K562 (cell line): ENCODE measurements around the gene PRR9. TPM values are rescaled to one million over a fixed set of nuclear protein-coding genes. Genes with fewer than 3 reads are reported as not detected.

Experiments used
- ATAC-seq: fragments of 200-7000 bp; cut with Tn5 transposase; 3 replicates; pipeline ENCODE4 v1.9.1; 2020; ENCODE audit warnings: moderate library complexity
- BruUV-seq: library from RNA; stranded (reverse); fragments of 400-500 nt; replicated peaks from 2 replicates; lab custom pipeline; 2021; lab: Mats Ljungman, UMichigan
- CTCF ChIA-PET: fragments of 300-600 bp; formaldehyde crosslinking; extraction: SDS; loops from one replicate; lab custom pipeline; 2021; ENCODE audit warnings: low intra/inter-chr PET ratio; lab: Yijun Ruan, JAX
- POLR2A ChIA-PET: fragments of 300-600, 350-650 bp; sonication (Branson Sonifier 250); formaldehyde crosslinking; extraction: SDS; loops from one replicate; lab custom pipeline; 2021; ENCODE audit warnings: antibody characterized with exemption, inconsistent platforms; lab: Yijun Ruan, JAX
- DNase-seq, 4 experiments: peaks; one replicate each; pipeline versions ENCODE4 v3.0.0 to v3.0.0-alpha.2; 2011 to 2018; ENCODE audit warnings: low spot score in 3 of 4, mixed read lengths in 3 of 4; ENCODE audit errors: extremely low read depth in 1 of 4
- FAIRE-seq: peaks from 2 replicates; lab custom pipeline; 2011; peaks lifted over from hg19 to GRCh38; lab: Jason Lieb, UNC
- H2AFZ ChIP-seq: 2 replicates; pipeline ENCODE4 v1.6.0; 2011; ENCODE audit warnings: low read depth, low read length, control low read depth, inconsistent platforms
- H3K27ac ChIP-seq: fragments of 200-600 bp; 3 replicates; pipeline ENCODE4 v1.8.0; 2011; ENCODE audit warnings: low read depth, mild to moderate bottlenecking, control low read depth, inconsistent platforms, low read length, moderate library complexity, mixed read lengths; ENCODE audit errors: extremely low read depth
- H3K27me3 ChIP-seq, 2 experiments: fragments of 300-600 bp in 1 of 2; 2 replicates in 1 of 2; 3 replicates in 1 of 2; pipeline versions ENCODE4 v1.6.0 to v1.8.0; 2011; ENCODE audit warnings: inconsistent platforms in 2 of 2, low read length in 2 of 2, mild to moderate bottlenecking in 1 of 2, mixed read lengths in 1 of 2, moderate library complexity in 1 of 2; ENCODE audit not compliant: control insufficient read depth in 2 of 2, insufficient read depth in 2 of 2
- H3K36me3 ChIP-seq: fragments of 300-600 bp; 3 replicates; pipeline ENCODE4 v1.8.0; 2011; ENCODE audit warnings: mild to moderate bottlenecking, low read length, inconsistent platforms; ENCODE audit not compliant: control insufficient read depth, insufficient read depth
- H3K4me1 ChIP-seq, 2 experiments: fragments of 200-600 bp in 1 of 2; replicated peaks in 1 of 2; 2 replicates in 1 of 2; 3 replicates in 1 of 2; pipeline versions ENCODE4 v1.5.1 to v1.8.0; 2011; ENCODE audit warnings: inconsistent platforms in 2 of 2, low read length in 2 of 2, mild to moderate bottlenecking in 1 of 2, mixed read lengths in 1 of 2, moderate library complexity in 1 of 2; ENCODE audit not compliant: control insufficient read depth in 2 of 2, insufficient read depth in 2 of 2
- H3K4me2 ChIP-seq: 2 replicates; pipeline ENCODE4 v1.6.1; 2011; ENCODE audit warnings: low read length, control low read depth, inconsistent platforms, mixed read lengths; ENCODE audit not compliant: insufficient read depth
- H3K4me3 ChIP-seq: fragments of 200-600 bp; sonication (generic), shearing (Covaris generic); 2 replicates; pipeline ENCODE4 v1.5.1; 2016; ENCODE audit warnings: control low read depth, inconsistent platforms
- H3K79me2 ChIP-seq: fragments of 200-600 bp; 3 replicates; pipeline ENCODE4 v1.8.0; 2011; ENCODE audit warnings: low read length, inconsistent platforms; ENCODE audit not compliant: control insufficient read depth, insufficient read depth
- H3K9ac ChIP-seq, 2 experiments: 2 replicates each; pipeline versions ENCODE4 v1.6.0 to v1.6.1; 2011; ENCODE audit warnings: low read depth in 2 of 2, low read length in 2 of 2, control low read depth in 1 of 2, inconsistent platforms in 1 of 2, mild to moderate bottlenecking in 1 of 2, mixed read lengths in 1 of 2; ENCODE audit not compliant: insufficient read depth in 1 of 2
- H3K9me1 ChIP-seq: one replicate; pipeline ENCODE4 v1.6.0; 2011; ENCODE audit warnings: inconsistent platforms, mild to moderate bottlenecking, low read length, moderate library complexity; ENCODE audit not compliant: control insufficient read depth, insufficient read depth
- H3K9me3 ChIP-seq: replicated peaks from 2 replicates; pipeline ENCODE4 v1.5.1; 2011; ENCODE audit warnings: low read depth, low read length, inconsistent platforms; ENCODE audit not compliant: control insufficient read depth, insufficient read depth
- H4K20me1 ChIP-seq: replicated peaks from 2 replicates; pipeline ENCODE4 v1.6.1; 2011; ENCODE audit warnings: low read length, inconsistent platforms, mixed read lengths; ENCODE audit not compliant: control insufficient read depth, insufficient read depth
- EP400 ChIP-seq: fragments of 450-650 bp; IDR thresholded peaks from 2 replicates; pipeline ENCODE4 v1.6.1; 2017; ENCODE audit warnings: antibody characterized with exemption, mild to moderate bottlenecking, moderate library complexity
- SRF ChIP-seq, 2 experiments: fragments of 250-450, 450-650 bp in 1 of 2; sonication (Bioruptor Pico) in 1 of 2; sonication (generic) in 1 of 2; formaldehyde crosslinking; IDR thresholded peaks; 2 replicates each; pipeline versions ENCODE4 v1.5.0 to v1.5.1; 2020 to 2022; ENCODE audit warnings: mild to moderate bottlenecking in 1 of 2, missing genetic modification reagents in 1 of 2
- THRA ChIP-seq: fragments of 450-650 bp; IDR thresholded peaks from 2 replicates; pipeline ENCODE4 v1.6.1; 2017; ENCODE audit warnings: mild to moderate bottlenecking, moderate library complexity
- TRIM24 ChIP-seq, 2 experiments: fragments of 450-650 bp; IDR thresholded peaks; 2 replicates each; pipeline ENCODE4 v1.6.1; 2016
- ZNF217 ChIP-seq: sonication (generic); formaldehyde crosslinking; IDR thresholded peaks from 2 replicates; pipeline ENCODE4 v1.8.0; 2022; ENCODE audit warnings: mild to moderate bottlenecking, missing genetic modification reagents
- ZNF77 ChIP-seq: fragments of 250-450 bp; sonication (Bioruptor Pico); IDR thresholded peaks from 2 replicates; pipeline ENCODE4 v1.5.0; 2020
- ZNF780A ChIP-seq: fragments of 250-450 bp; sonication (Bioruptor Pico); IDR thresholded peaks from 2 replicates; pipeline ENCODE4 v1.5.0; 2021; ENCODE audit warnings: mild to moderate bottlenecking
- WGBS: fragments of 100-300 bp; shearing (Covaris generic); methylation state at CpG from one replicate; pipeline ENCODE4 v1.1.6; 2016; ENCODE audit warnings: low coverage, mixed read lengths; ENCODE audit not compliant: insufficient coverage; ENCODE audit errors: missing lambda C conversion rate; 5-methylcytosine and 5-hydroxymethylcytosine counted together
- in situ Hi-C: fragments of 300-500 bp; cut with MboI; formaldehyde crosslinking; loops from 4 replicates; pipeline ENCODE4 v1.15.0; 2018; ENCODE audit warnings: inconsistent platforms, mixed read lengths
- intact Hi-C: fragments of 100-400 bp; cut with micrococcal nuclease; formaldehyde crosslinking; loops from 2 replicates; pipeline ENCODE4 v1.14.2; 2022
- polyA plus RNA-seq, 8 experiments: library from polyadenylated mRNA; depleted of rRNA in 4 of 8; stranded (reverse) in 5 of 8; unstranded in 3 of 8; fragments of >200 nt; fragmentation: Nextera tagmentation in 2 of 8; fragmentation: Illumina TruSeq in 1 of 8; extraction: Ambion mirVana in 2 of 8; extraction: Trizol in 1 of 8; gene quantifications; 2 replicates each; pipeline versions ENCODE4 v1.2.1 to v1.2.3, GENCODE V29; 2011 to 2014; ENCODE audit warnings: inconsistent platforms in 1 of 8, missing spikeins in 1 of 8
- total RNA-seq, 7 experiments: library from RNA; depleted of rRNA in 6 of 7; stranded (reverse); fragments of >200 nt in 6 of 7; fragmentation: Illumina TruSeq in 2 of 7; extraction: Trizol in 2 of 7; gene quantifications; 2 replicates each; pipeline versions ENCODE4 v1.2.1 to v1.2.3, GENCODE V29; 2011 to 2021; ENCODE audit warnings: low replicate concordance in 1 of 7

PRR9 gene
- total and polyA plus RNA-seq, 9 of the 15 experiments (the other 6 are each of a cell fraction or from before 2014, with no cell fraction given), result 0.14 to 1.4 (median 0.24) TPM; not detected in 1

- DNase-seq (no peak), FAIRE-seq (no peak), ATAC-seq (no peak)
- CTCF ChIA-PET, result no interaction called here
- no peaks in the 10 kb centered on the region for H3K36me3 ChIP-seq
- H3K27ac ChIP-seq, result no peak overlapping the region
- no peak overlapping the region for H2AFZ ChIP-seq
- POLR2A ChIA-PET, result no interaction called here
- WGBS, result 0% methylated on average over 5 of the region's 5 CpGs
- TF ChIP-seq THRA (no peak), TRIM24 (IDR thresholded peaks at IDR 0.05) (no peak), ZNF780A (CRISPR knock-in tag) (no peak), ZNF217 (CRISPR knock-in tag) (no peak), EP400 (no peak), SRF (CRISPR knock-in tag; IDR thresholded peaks at IDR 0.05) (no peak), ZNF77 (no peak)
- intact Hi-C loops, result no loop called here
- H3K9me1 ChIP-seq, result no peaks in the 10 kb centered on the region
- no peak overlapping the region for H3K9ac ChIP-seq
- H3K4me3 ChIP-seq, result no peak overlapping the region
- no peak overlapping the region for H3K4me2 ChIP-seq
- H4K20me1 ChIP-seq, result no peaks in the 10 kb centered on the region; the same call in 1 of the 2 replicates
- in situ Hi-C loops, result no loop called here
- H3K79me2 ChIP-seq, result no peaks in the 10 kb centered on the region
- H3K9me3 ChIP-seq, result no peaks in the 10 kb centered on the region
- no peaks in the 10 kb centered on the region; a peak in 1 of 5 replicates for H3K4me1 ChIP-seq
- BruUV-seq, result no TSS peak
- peaks cover 0 to 13% of the 10 kb centered on the region in 2 experiments; a peak in 3 of 5 replicates for H3K27me3 ChIP-seq
These were observed 5.2 kb upstream of the PRR9 start for GRCh38 chr1:153212201-153212600.
